Measurements from ENCODE around the gene MPZL3.
"Not testable (repeated sequence)": the region's sequence is repeated elsewhere in the genome, so short reads cannot be mapped to it uniquely, and the experiment has no call there.

The MPZL3 gene

GRCh38 chr11:118193910-118194566, 58.1 kb downstream of the MPZL3 start:
- Histone ChIP-seq H3K27me3 (ENCODE audit: control insufficient read depth, insufficient read depth, low read length) (no peaks in the 10 kb centered on the region), H3K27ac (no peak overlapping the region), H3K4me3 (ENCODE audit: low read depth, low read length) (no peak overlapping the region), H3K79me2 (no peaks in the 10 kb centered on the region), H3K9ac (no peak overlapping the region), H3K4me1 (no peaks in the 10 kb centered on the region), H2AFZ (no peak overlapping the region), H3K4me2 (ENCODE audit: low read length) (no peak overlapping the region), H3K36me3 (ENCODE audit: control insufficient read depth, insufficient read depth, low read length) (no peaks in the 10 kb centered on the region), H3K9me3 (ENCODE audit: control insufficient read depth, low read length) (no peaks in the 10 kb centered on the region)
- TF ChIP-seq, protein P1, sequence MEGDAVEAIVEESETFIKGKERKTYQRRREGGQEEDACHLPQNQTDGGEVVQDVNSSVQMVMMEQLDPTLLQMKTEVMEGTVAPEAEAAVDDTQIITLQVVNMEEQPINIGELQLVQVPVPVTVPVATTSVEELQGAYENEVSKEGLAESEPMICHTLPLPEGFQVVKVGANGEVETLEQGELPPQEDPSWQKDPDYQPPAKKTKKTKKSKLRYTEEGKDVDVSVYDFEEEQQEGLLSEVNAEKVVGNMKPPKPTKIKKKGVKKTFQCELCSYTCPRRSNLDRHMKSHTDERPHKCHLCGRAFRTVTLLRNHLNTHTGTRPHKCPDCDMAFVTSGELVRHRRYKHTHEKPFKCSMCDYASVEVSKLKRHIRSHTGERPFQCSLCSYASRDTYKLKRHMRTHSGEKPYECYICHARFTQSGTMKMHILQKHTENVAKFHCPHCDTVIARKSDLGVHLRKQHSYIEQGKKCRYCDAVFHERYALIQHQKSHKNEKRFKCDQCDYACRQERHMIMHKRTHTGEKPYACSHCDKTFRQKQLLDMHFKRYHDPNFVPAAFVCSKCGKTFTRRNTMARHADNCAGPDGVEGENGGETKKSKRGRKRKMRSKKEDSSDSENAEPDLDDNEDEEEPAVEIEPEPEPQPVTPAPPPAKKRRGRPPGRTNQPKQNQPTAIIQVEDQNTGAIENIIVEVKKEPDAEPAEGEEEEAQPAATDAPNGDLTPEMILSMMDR (IDR thresholded peaks at IDR 0.05), result no peak

DNA sequence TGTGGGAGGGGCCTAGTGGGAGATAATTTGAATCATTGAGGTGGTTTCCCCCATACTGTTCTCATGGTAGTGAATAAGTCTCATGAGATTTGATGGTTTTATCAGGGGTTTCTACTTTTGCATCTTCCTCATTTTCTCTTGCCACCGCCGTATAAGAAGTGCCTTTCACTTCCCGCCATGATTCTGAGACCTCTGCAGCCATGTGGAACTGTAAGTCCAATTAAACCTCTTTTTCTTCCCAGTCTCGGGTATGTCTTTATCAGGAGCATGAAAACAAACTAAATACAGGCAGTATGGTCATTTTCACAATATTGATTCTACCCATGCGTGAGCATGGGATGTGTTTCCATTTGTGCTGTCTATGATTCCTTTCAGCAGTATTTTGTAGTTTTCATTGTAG, 59.3 kb downstream of the MPZL3 start:
- H3K27me3 ChIP-seq (ENCODE audit: control insufficient read depth, insufficient read depth, low read length); H3K4me2 ChIP-seq (ENCODE audit: low read length); H3K9me3 ChIP-seq (ENCODE audit: control insufficient read depth, low read length); H3K36me3 ChIP-seq (ENCODE audit: control insufficient read depth, insufficient read depth, low read length); H3K4me1 ChIP-seq; H2AFZ ChIP-seq; H3K9ac ChIP-seq; H3K27ac ChIP-seq; H3K4me3 ChIP-seq (ENCODE audit: low read depth, low read length); H3K79me2 ChIP-seq: not testable (repeated sequence)

- H3K79me2 ChIP-seq; H3K9me3 ChIP-seq (ENCODE audit: control insufficient read depth, low read length); H3K4me2 ChIP-seq (ENCODE audit: low read length); H2AFZ ChIP-seq; H3K27me3 ChIP-seq (ENCODE audit: control insufficient read depth, insufficient read depth, low read length); H3K36me3 ChIP-seq (ENCODE audit: control insufficient read depth, insufficient read depth, low read length); H3K4me1 ChIP-seq; H3K4me3 ChIP-seq (ENCODE audit: low read depth, low read length); H3K27ac ChIP-seq; H3K9ac ChIP-seq: not testable (repeated sequence)
Observed at GRCh38 chr11:118190942-118191506, 61.1 kb downstream of the MPZL3 start.

- no peaks in the 10 kb centered on the region for H3K9me3 ChIP-seq (ENCODE audit: control insufficient read depth, low read length)
- H3K9ac ChIP-seq, result no peak overlapping the region
- H3K79me2 ChIP-seq, result no peaks in the 10 kb centered on the region
- no peaks in the 10 kb centered on the region for H3K36me3 ChIP-seq (ENCODE audit: control insufficient read depth, insufficient read depth, low read length)
- H3K4me1 ChIP-seq, result no peaks in the 10 kb centered on the region
- TF ChIP-seq, protein P1 (IDR thresholded peaks at IDR 0.05), result no peak
- H3K27me3 ChIP-seq (ENCODE audit: control insufficient read depth, insufficient read depth, low read length), result no peaks in the 10 kb centered on the region
- H3K4me3 ChIP-seq (ENCODE audit: low read depth, low read length), result no peak overlapping the region
- no peak overlapping the region for H3K4me2 ChIP-seq (ENCODE audit: low read length)
- no peak overlapping the region for H3K27ac ChIP-seq
- no peak overlapping the region for H2AFZ ChIP-seq
Observed at GRCh38 chr11:118186346-118187107, 65.6 kb downstream of the MPZL3 start.

DNA sequence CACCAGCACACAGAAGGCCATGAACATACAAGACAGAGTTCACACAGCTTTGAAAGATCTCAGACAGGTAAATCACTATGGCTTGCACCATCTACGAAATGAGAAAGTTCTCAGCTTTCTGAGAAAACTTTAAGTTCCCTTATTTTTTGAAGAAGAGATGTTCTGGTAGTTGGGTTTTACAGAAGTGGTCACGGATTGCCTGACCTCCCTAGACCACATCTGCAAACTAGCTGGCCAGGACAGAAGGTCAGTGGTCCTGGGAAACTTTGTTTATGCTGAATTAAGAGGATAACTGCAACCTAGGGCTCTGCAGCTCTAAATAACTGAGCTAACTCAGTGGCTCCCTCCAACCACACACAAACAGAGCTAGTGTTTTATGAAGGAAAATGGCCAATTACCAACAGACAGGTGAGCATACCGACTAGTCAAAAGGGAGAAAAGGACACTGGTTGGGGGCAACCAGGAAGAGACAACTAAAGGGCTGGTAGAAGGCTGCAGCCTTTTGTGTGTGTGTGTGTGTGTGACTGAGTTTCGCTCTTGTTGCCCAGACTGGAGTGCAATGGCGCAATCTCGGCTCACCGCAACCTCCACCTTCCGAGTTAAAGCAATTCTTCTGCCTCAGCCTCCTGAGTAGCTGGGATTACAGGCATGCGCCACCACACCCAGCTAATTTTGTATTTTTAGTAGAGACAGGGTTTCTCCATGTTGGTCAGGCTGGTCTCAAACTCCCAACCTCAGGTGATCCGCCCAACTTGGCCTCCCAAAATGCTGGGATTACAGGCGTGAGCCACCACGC, 67.2 kb downstream of the MPZL3 start:
- Histone ChIP-seq H3K4me1 (no peaks in the 10 kb centered on the region), H3K36me3 (ENCODE audit: control insufficient read depth, insufficient read depth, low read length) (no peaks in the 10 kb centered on the region), H3K4me3 (ENCODE audit: low read depth, low read length) (no peak overlapping the region), H3K9me3 (ENCODE audit: control insufficient read depth, low read length) (no peaks in the 10 kb centered on the region), H3K79me2 (no peaks in the 10 kb centered on the region), H3K27ac (no peak overlapping the region), H3K4me2 (ENCODE audit: low read length) (no peak overlapping the region), H2AFZ (no peak overlapping the region), H3K9ac (no peak overlapping the region), H3K27me3 (ENCODE audit: control insufficient read depth, insufficient read depth, low read length) (no peaks in the 10 kb centered on the region)
- TF ChIP-seq, protein P1 (IDR thresholded peaks at IDR 0.05), result no peak

DNA sequence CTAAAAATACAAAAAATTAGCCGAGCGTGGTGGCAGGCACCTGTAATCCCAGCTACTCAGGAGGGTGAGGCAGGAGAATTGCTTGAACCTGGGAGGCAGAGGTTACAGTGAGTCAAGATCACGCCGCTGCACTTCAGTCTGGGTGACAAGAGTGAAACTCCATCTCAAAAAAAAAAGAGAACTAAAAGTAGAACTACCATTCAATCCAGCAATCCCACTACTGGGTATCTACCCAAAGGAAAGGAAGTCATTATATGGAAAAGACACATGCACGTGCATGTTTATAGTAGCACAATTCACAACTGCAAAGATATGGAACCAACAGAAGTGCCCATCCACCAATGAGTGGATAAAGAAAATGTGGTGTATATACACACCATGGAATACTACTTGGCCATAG, 68.5 kb downstream of the MPZL3 start:
- H3K4me1 ChIP-seq, result not testable (repeated sequence)

More for the DNA sequence above, 68.5 kb downstream of the MPZL3 start:
- H3K27ac ChIP-seq; H3K27me3 ChIP-seq (ENCODE audit: control insufficient read depth, insufficient read depth, low read length); H3K9ac ChIP-seq; H3K9me3 ChIP-seq (ENCODE audit: control insufficient read depth, low read length); H3K4me3 ChIP-seq (ENCODE audit: low read depth, low read length); H2AFZ ChIP-seq; H3K4me2 ChIP-seq (ENCODE audit: low read length); H3K79me2 ChIP-seq; H3K36me3 ChIP-seq (ENCODE audit: control insufficient read depth, insufficient read depth, low read length): not testable (repeated sequence)
